ENCODE results near the gene DHX9. TPM values are rescaled to one million over a fixed set of nuclear protein-coding genes. Genes with fewer than 3 reads are reported as not detected.

Gene DHX9
- total and polyA plus RNA-seq, 2 experiments from 2014 or later: 151 to 262 TPM

- no peaks in the 10 kb centered on the region for H3K79me2 ChIP-seq (replicated peaks; ENCODE audit: insufficient read depth)
- no peak for DNase-seq (ENCODE audit: low spot score)
Measured at GRCh38 chr1:182917378-182917777, 78.2 kb downstream of the DHX9 start.

More at GRCh38 chr1:182917378-182917777, 78.2 kb downstream of the DHX9 start:
- TF ChIP-seq ZNF331 (CRISPR knock-in tag; IDR thresholded peaks at IDR 0.05; ENCODE audit: low read depth): no peak
- no peak for TF ChIP-seq ETS1 (IDR thresholded peaks at IDR 0.05)
- no peak for TF ChIP-seq REST (IDR thresholded peaks at IDR 0.05; ENCODE audit: unreplicated experiment)
- TF ChIP-seq POLR2AphosphoS5 (IDR thresholded peaks at IDR 0.05; ENCODE audit: low read depth): no peak
- no peak for TF ChIP-seq STAT1 (IDR thresholded peaks at IDR 0.05; ENCODE audit: unreplicated experiment)
- no peak for TF ChIP-seq NANOG (IDR thresholded peaks at IDR 0.05; ENCODE audit: borderline replicate concordance)
- no peak for TF ChIP-seq EZH2phosphoT487 (IDR thresholded peaks at IDR 0.05; ENCODE audit: unreplicated experiment)
- TF ChIP-seq ZNF462 (CRISPR knock-in tag; IDR thresholded peaks at IDR 0.05): no peak
- TF ChIP-seq CTCF (conservative IDR thresholded peaks at IDR 0.05; ENCODE audit: low read depth in 2 of 2): no peak
- no peak for TF ChIP-seq ZNF114 (CRISPR knock-in tag; IDR thresholded peaks at IDR 0.05)
- Mint-ChIP-seq H3K4me3 (no peak overlapping the region), H3K27ac (no peak overlapping the region), H3K36me3 (ENCODE audit: low read depth) (no peaks in the 10 kb centered on the region), H3K9me3 (no peaks in the 10 kb centered on the region), H3K27me3 (ENCODE audit: insufficient read depth, low read depth, poor library complexity) (peaks cover 8% of the 10 kb centered on the region), H3K4me1 (no peaks in the 10 kb centered on the region)
- no peaks in the 10 kb centered on the region for H3K36me3 ChIP-seq (ENCODE audit: insufficient read depth)
- no peak for ATAC-seq
- no peak overlapping the region for H2AFZ ChIP-seq
- H3K27me3 ChIP-seq (ENCODE audit: insufficient read depth): no peaks in the 10 kb centered on the region
- H3K27ac ChIP-seq (ENCODE audit: low read depth): no peak overlapping the region
- no peaks in the 10 kb centered on the region for H4K20me1 ChIP-seq (replicated peaks; ENCODE audit: insufficient read depth)
- H3F3A ChIP-seq (replicated peaks; ENCODE audit: low read depth): no peaks in the 10 kb centered on the region
- H3K4me2 ChIP-seq: no peak overlapping the region
- H3K9me2 ChIP-seq (ENCODE audit: insufficient read depth): no peaks in the 10 kb centered on the region
- H3K4me3 ChIP-seq: no peak overlapping the region
- H3K4me1 ChIP-seq (ENCODE audit: insufficient read depth): no peaks in the 10 kb centered on the region
